Activated B cell treated with CpG ODN at 0.5 μM for 24 hours (primary cell): Measurements from ENCODE around the gene UBAC2. TPM values are rescaled to one million over a fixed set of nuclear protein-coding genes. Genes with fewer than 3 reads are reported as not detected.
A peak's percentile ranks its signal among the peaks of the same experiment; 100 is the strongest.

Experiments used
- ATAC-seq: fragments of 200-7000 bp; cut with Tn5 transposase; one replicate; pipeline ENCODE4 v1.10.0; 2021; ENCODE audit warnings: low read depth, mild to moderate bottlenecking, moderate library complexity
- CTCF ChIA-PET: fragments of 350-600 bp; sonication (Branson Sonifier 250); formaldehyde crosslinking; loops from one replicate; lab custom pipeline; 2021; ENCODE audit warnings: antibody characterized with exemption; lab: Charles Lee
- POLR2A ChIA-PET: fragments of 350-600 bp; sonication (Branson Sonifier 250); formaldehyde crosslinking; loops from one replicate; lab custom pipeline; 2021; ENCODE audit warnings: antibody characterized with exemption; lab: Charles Lee
- DNase-seq: peaks from one replicate; pipeline ENCODE4 v3.0.0; 2022
- H3K27ac Mint-ChIP-seq: one replicate; pipeline ENCODE4 v1.8.0; 2020; ENCODE audit warnings: mixed read lengths
- H3K27me3 Mint-ChIP-seq: one replicate; pipeline ENCODE4 v1.8.0; 2021; ENCODE audit warnings: mixed read lengths
- H3K36me3 Mint-ChIP-seq: one replicate; pipeline ENCODE4 v1.8.0; 2021; ENCODE audit warnings: low read depth, mixed read lengths
- H3K4me1 Mint-ChIP-seq: one replicate; pipeline ENCODE4 v1.8.0; 2021; ENCODE audit warnings: mixed read lengths
- H3K4me3 Mint-ChIP-seq: one replicate; pipeline ENCODE4 v1.8.0; 2020; ENCODE audit warnings: mild to moderate bottlenecking, mixed read lengths
- H3K9me3 Mint-ChIP-seq: one replicate; pipeline ENCODE4 v1.8.0; 2020; ENCODE audit warnings: mixed read lengths
- intact Hi-C: fragments of 100-400 bp; cut with micrococcal nuclease; formaldehyde crosslinking; loops from one replicate; pipeline ENCODE4 v1.15.1; 2024
- total RNA-seq: library from RNA; stranded (reverse); gene quantifications from 2 replicates; pipeline ENCODE4 v1.2.3, GENCODE V29; 2022
- TF ChIP-seq, protein P1 (sequence below): fragments of 200-600 bp; IDR thresholded peaks from one replicate; pipeline ENCODE4 v1.8.0; 2022; ENCODE audit warnings: antibody characterized with exemption, mild to moderate bottlenecking

The UBAC2 gene
- total RNA-seq, 1 donor from 2014 or later: 51.0 TPM

DNA sequence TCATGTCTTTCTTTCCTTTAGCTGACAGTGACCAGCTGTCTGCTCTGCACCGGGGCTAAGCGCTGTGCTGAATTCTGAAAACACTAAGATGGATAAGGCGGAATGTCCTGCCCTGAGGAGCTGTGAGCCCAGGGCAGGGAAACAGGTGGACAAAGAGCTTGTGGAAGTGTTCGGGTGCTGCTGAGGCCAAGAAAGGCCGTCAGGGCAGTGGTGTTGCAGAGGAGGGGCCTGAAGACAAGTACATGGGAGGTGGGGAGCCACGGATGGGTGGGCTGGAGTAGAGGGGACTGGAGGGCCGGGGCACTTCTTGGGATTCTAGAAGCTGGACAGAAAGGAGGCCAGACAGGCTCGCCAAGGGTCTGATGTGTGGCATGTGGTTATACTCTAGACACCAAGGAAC, 172.8 kb downstream of the UBAC2 start:
- Mint-ChIP-seq H3K9me3 (no peaks in the 10 kb centered on the region), H3K4me3 (peak overlapping the region; percentile 33), H3K4me1 (peaks cover 83% of the 10 kb centered on the region), H3K27ac (peak overlapping the region; percentile 98), H3K36me3 (peaks cover 43% of the 10 kb centered on the region), H3K27me3 (no peaks in the 10 kb centered on the region)
- POLR2A ChIA-PET: interaction anchor here (0.7 to 4.2 kb wide), 8 partner anchors 25 to 173 kb away, joined by 3 to 45 read pairs (median 6); partner anchors contain the start of gene UBAC2
- CTCF ChIA-PET: interaction anchor here (1.1 to 5.4 kb wide), 3 partner anchors 14 to 103 kb away, joined by 3 to 35 read pairs (median 7); no protein-coding TSS in a partner anchor
- ATAC-seq (no peak), DNase-seq (no peak)
- TF ChIP-seq, protein P1, sequence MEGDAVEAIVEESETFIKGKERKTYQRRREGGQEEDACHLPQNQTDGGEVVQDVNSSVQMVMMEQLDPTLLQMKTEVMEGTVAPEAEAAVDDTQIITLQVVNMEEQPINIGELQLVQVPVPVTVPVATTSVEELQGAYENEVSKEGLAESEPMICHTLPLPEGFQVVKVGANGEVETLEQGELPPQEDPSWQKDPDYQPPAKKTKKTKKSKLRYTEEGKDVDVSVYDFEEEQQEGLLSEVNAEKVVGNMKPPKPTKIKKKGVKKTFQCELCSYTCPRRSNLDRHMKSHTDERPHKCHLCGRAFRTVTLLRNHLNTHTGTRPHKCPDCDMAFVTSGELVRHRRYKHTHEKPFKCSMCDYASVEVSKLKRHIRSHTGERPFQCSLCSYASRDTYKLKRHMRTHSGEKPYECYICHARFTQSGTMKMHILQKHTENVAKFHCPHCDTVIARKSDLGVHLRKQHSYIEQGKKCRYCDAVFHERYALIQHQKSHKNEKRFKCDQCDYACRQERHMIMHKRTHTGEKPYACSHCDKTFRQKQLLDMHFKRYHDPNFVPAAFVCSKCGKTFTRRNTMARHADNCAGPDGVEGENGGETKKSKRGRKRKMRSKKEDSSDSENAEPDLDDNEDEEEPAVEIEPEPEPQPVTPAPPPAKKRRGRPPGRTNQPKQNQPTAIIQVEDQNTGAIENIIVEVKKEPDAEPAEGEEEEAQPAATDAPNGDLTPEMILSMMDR: no peak
- intact Hi-C loops: loop anchor here (10.0 kb wide), 1 partner anchor 1301 kb away; the partner anchor contains the start of gene TMTC4

DNA sequence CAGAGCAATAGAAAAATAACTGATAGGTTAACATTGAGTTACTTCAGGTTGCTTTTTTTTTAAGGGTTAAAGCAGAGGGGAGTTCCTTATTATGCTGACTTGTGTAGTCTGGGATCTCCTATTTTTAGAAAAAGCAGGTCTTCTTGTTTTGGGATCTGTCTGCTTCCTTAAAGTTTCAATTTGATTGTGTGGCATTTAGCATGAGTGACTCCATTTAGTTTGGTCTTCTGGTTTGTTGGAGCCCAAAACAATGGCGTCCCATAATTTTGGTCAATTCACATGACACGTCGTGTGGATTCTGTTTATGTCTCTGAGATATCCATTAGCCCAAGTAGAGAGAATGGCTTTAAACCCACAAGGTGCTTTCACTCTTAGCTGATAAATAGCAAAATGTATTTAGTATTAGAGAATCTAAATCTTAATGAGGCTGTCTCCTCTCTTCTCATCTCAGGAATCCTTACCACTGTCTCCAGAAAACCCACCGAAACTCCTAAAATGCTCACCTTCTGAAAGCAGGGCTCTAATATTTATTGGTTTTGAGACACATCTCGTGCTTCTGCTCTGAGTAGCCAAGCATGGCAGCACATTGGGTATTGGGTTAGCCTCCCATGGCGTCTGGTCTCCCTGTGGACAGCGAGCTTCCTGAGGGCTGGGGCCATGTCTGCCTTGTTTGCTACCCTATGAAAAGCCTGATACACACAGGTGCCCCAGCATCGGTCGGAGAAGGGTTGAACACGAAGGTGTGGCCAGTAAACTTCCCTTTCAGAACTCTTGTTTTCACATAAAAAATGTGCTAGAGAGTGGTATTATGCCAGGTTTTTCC, 173.7 kb downstream of the UBAC2 start:
- peak; percentile 47 for DNase-seq
- H3K27me3 Mint-ChIP-seq: no peaks in the 10 kb centered on the region
- ChIA-PET CTCF (interaction anchor here (0.7 to 5.4 kb wide), 8 partner anchors 13 to 104 kb away, joined by 3 to 35 read pairs (median 7); no protein-coding TSS in a partner anchor), POLR2A (interaction anchor here (0.7 to 4.2 kb wide), 27 partner anchors 8 to 174 kb away, joined by 3 to 75 read pairs (median 11); partner anchors contain the start of genes GPR183 and UBAC2)
- peak overlapping the region; percentile 72 for H3K4me3 Mint-ChIP-seq
- intact Hi-C loops: loop anchor here (2.0 to 10.0 kb wide), 2 partner anchors 40 to 1300 kb away; partner anchors contain the start of gene TMTC4
- peaks cover 36% of the 10 kb centered on the region for H3K36me3 Mint-ChIP-seq
- TF ChIP-seq, protein P1: no peak
- H3K4me1 Mint-ChIP-seq: peaks cover 87% of the 10 kb centered on the region
- peak; percentile 29 for ATAC-seq
- H3K27ac Mint-ChIP-seq: peak overlapping the region; percentile 98
- no peaks in the 10 kb centered on the region for H3K9me3 Mint-ChIP-seq

DNA sequence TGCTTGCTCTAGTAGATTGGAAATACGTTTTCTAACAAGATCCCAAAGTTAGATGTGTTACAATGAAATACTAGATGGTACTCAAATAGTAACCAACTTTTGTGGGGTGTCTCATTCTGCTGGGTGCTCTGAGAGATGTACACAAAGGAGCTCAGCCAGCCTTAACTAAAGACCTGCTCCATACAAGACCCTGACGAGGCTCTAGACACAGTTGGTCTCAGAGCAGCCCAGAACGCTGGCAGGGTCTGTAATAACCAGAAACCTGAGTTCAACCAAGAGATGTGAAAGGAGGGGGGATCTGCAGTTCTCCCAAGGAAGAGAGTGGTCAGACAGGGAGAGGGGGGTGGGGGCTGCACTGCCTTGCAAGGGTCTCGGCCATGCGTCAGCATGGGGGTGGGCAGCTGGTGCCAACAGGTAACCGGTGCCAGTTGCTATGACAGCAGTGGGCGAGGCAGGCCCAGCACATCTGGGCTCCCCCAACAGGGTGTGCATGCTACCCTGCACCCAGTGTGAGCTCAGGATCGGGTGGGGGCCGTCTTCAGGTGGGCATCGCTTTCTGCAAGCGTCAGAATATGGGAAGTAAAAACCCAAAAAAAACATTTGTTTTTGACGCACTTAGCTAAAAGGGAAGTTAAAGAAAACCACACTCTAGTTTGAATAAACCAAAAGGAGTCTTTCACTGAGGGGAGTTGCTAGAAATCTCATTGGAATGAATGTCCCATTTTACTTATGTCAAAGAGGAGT, 174.5 kb downstream of the UBAC2 start:
- ChIA-PET POLR2A (interaction anchor here (0.6 to 4.2 kb wide), 40 partner anchors 9 to 265 kb away, joined by 3 to 75 read pairs (median 8); partner anchors contain the start of genes GPR18, GPR183 and TM9SF2), CTCF (interaction anchor here (0.7 to 5.4 kb wide), 13 partner anchors 12 to 105 kb away, joined by 3 to 35 read pairs (median 4); partner anchors contain the start of gene GPR183)
- TF ChIP-seq, protein P1: no peak
- H3K4me3 Mint-ChIP-seq: peak overlapping the region; percentile 72
- peaks cover 33% of the 10 kb centered on the region for H3K36me3 Mint-ChIP-seq
- intact Hi-C loops: loop anchor here (1.0 to 10.0 kb wide), 11 partner anchors 9 to 1300 kb away; partner anchors contain the start of genes GPR183, TMTC4 and UBAC2
- H3K9me3 Mint-ChIP-seq: no peaks in the 10 kb centered on the region
- H3K4me1 Mint-ChIP-seq: peaks cover 92% of the 10 kb centered on the region
- peak overlapping the region; percentile 98 for H3K27ac Mint-ChIP-seq
- ATAC-seq (peak; percentile 80), DNase-seq (peak; percentile 78)
- H3K27me3 Mint-ChIP-seq: no peaks in the 10 kb centered on the region

DNA sequence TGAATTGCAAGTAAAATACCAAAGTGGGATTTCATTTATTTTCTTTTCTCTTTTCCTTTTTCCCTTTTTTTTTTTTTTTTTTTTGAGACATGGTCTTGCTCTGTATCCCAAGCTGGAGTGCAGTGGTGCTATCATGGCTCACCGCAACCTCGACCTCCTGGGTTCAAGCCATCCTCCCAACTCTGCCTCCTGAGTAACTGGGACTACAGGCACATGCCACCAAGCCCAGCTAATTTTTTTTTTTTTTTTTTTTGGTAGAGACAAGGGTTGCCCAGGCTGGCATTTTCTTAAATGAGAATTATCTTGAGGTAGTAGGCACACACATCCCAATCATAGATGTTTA, 175.1 kb downstream of the UBAC2 start:
- peaks cover 28% of the 10 kb centered on the region for H3K36me3 Mint-ChIP-seq
- ATAC-seq (peak; percentile 3), DNase-seq (no peak)
- H3K4me1 Mint-ChIP-seq: peaks cover 92% of the 10 kb centered on the region
- POLR2A ChIA-PET: interaction anchor here (0.6 to 4.2 kb wide), 42 partner anchors 9 to 264 kb away, joined by 3 to 75 read pairs (median 8); partner anchors contain the start of genes GPR18, GPR183, TM9SF2 and UBAC2
- H3K27ac Mint-ChIP-seq: peak overlapping the region; percentile 98
- TF ChIP-seq, protein P1: no peak
- H3K9me3 Mint-ChIP-seq: no peaks in the 10 kb centered on the region
- intact Hi-C loops: loop anchor here (1.0 to 10.0 kb wide), 14 partner anchors 9 to 1299 kb away; partner anchors contain the start of genes GPR183, TMTC4 and UBAC2
- no peaks in the 10 kb centered on the region for H3K27me3 Mint-ChIP-seq
- H3K4me3 Mint-ChIP-seq: peak overlapping the region; percentile 72
- CTCF ChIA-PET: interaction anchor here (0.7 to 5.4 kb wide), 14 partner anchors 12 to 199 kb away, joined by 3 to 35 read pairs (median 4); partner anchors contain the start of gene GPR183
